ENCODE data around the gene AP1G2. TPM values are rescaled to one million over a fixed set of nuclear protein-coding genes. Genes with fewer than 3 reads are reported as not detected.

Gene AP1G2
- total RNA-seq, 1 experiment from 2014 or later = 155 TPM

DNA sequence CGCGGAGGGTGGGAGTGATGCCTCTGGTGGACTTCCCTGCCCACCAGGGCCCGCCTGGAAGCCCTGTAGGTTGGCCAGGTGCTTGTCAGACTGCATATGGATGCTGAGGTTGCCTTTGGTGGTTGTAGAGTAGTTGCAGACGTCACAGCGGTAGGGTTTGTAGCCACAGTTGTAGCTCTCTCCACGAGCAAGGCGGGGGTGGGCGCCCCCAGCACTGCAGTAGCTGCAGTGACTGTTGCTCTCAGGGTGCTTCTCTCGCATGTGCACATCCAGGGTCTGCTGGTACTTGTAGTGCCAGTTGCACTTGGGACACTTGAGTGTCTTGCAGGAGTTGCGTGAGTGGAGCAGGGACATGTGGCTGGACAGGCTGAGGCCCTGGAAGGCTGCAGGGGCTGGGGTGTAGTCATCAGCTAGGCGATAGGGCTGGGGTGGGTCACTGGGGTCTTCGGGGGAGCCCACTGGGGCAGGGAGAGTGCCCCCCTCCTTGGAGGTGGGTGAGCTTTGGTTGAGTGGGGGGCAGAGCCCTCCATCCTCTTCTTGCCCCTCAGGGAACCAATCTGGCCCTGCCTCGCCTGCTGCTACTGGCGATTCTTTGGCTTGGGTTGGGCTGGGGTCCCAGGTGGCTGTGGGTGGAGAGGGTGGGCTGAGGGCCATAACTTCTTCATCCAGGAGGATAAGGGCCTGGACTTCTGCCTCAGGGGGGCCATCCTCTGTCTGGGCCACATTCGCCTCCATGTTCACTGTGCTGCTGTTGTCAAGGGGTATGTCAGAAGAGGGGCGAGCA lies 33.7 kb downstream of the AP1G2 start:
- no peak overlapping the region for H3K27ac ChIP-seq (ENCODE audit: low read depth, low read length)
- no peak overlapping the region for H3K9ac ChIP-seq (ENCODE audit: low read length)
- no peaks in the 10 kb centered on the region for H3K9me3 ChIP-seq (ENCODE audit: control insufficient read depth in 1 of 2, insufficient read depth in 1 of 2, low read depth in 1 of 2, low read length in 2 of 2)
- H3K27me3 ChIP-seq (ENCODE audit: insufficient read depth, low read length) = no peaks in the 10 kb centered on the region
- CTCF ChIA-PET = no interaction called here
- no peaks in the 10 kb centered on the region for H4K20me1 ChIP-seq (ENCODE audit: insufficient read depth)
- intact Hi-C loops (cut with micrococcal nuclease) = no loop called here
- no peak overlapping the region for H3K4me3 ChIP-seq (replicated peaks in 1 of 2; ENCODE audit: low read depth in 1 of 2, low read length in 2 of 2)
- H3K9me2 ChIP-seq (ENCODE audit: insufficient read depth) = no peaks in the 10 kb centered on the region
- POLR2A ChIA-PET = no interaction called here
- H3K79me2 ChIP-seq (ENCODE audit: insufficient read depth, low read length) = no peaks in the 10 kb centered on the region
- H3K36me3 ChIP-seq (ENCODE audit: control insufficient read depth in 1 of 2, insufficient read depth in 2 of 2, low read length in 2 of 2) = no peaks in the 10 kb centered on the region; a peak in 1 of 4 replicates
- TF ChIP-seq CTCF (IDR thresholded peaks at IDR 0.05 in 2 of 3, conservative IDR thresholded peaks at IDR 0.05 in 1 of 3; ENCODE audit: borderline replicate concordance in 1 of 3, insufficient read depth in 1 of 3, low read depth in 2 of 3, low read length in 2 of 3) (no peak), TCF7L2 (IDR thresholded peaks at IDR 0.05; ENCODE audit: borderline replicate concordance, extremely low read depth, insufficient read depth, insufficient read length) (no peak), SRF (IDR thresholded peaks at IDR 0.05; ENCODE audit: low read depth) (no peak), EZH2 (IDR thresholded peaks at IDR 0.05) (no peak), EGR1 (IDR thresholded peaks at IDR 0.05; ENCODE audit: low read depth) (no peak), CEBPB (IDR thresholded peaks at IDR 0.05; ENCODE audit: low read depth) (no peak), ZNF274 (IDR thresholded peaks at IDR 0.05; ENCODE audit: low read depth, low read length) (no peak), MAX (IDR thresholded peaks at IDR 0.05) (no peak)
- BruUV-seq (replicated peaks) = no TSS peak
- no peak overlapping the region for H3K4me2 ChIP-seq (ENCODE audit: low read length)
- DNase-seq (ENCODE audit: low read depth, low spot score) (no peak), ATAC-seq (no peak)
- RAD21 ChIA-PET (ENCODE audit: low non-redundant PET in 1 of 2, low total read pairs in 2 of 2, uncharacterized antibody in 2 of 2, unreplicated experiment in 2 of 2) = no interaction called here
- H2AFZ ChIP-seq (ENCODE audit: low read depth, low read length, poor library complexity, severe bottlenecking) = no peak overlapping the region
- H3K4me1 ChIP-seq (ENCODE audit: control insufficient read depth in 1 of 2, insufficient read depth in 2 of 2, low read length in 2 of 2) = peaks cover 0 to 2% of the 10 kb centered on the region in 2 experiments; a peak in 2 of 4 replicates
